GM18499 (cell line): ENCODE measurements around the gene NFIA.

ENCODE experiments used
- ATAC-seq: cut with Tn5 transposase; IDR thresholded peaks from one replicate; pipeline ENCODE4 v1.9.1; 2021; ENCODE audit warnings: moderate number of reproducible peaks; ENCODE audit not compliant: insufficient read depth, unreplicated experiment

Gene NFIA

GRCh38 chr1:61494000-61494399 lies 411.6 kb downstream of the NFIA start:
- no peak for ATAC-seq

GRCh38 chr1:61496501-61496900 lies 414.1 kb downstream of the NFIA start:
- no peak for ATAC-seq

GRCh38 chr1:61497013-61497412 lies 414.7 kb downstream of the NFIA start:
- ATAC-seq: no peak

- no peak for ATAC-seq
Measured at GRCh38 chr1:61498342-61498741, 416.0 kb downstream of the NFIA start.

- ATAC-seq: no peak
Measured at GRCh38 chr1:61501971-61502916, 419.9 kb downstream of the NFIA start.

GRCh38 chr1:61504305-61504704 lies 421.9 kb downstream of the NFIA start:
- no peak for ATAC-seq

GRCh38 chr1:61504852-61505390 lies 422.6 kb downstream of the NFIA start:
- no peak for ATAC-seq

- no peak for ATAC-seq
Measured at GRCh38 chr1:61506236-61506635, 423.9 kb downstream of the NFIA start.

GRCh38 chr1:61506944-61507500 lies 424.7 kb downstream of the NFIA start:
- ATAC-seq: no peak
